Activated naive CD8-positive, alpha-beta T cell treated with anti-CD3 and anti-CD28 coated beads, Interleukin-2, amount 50 U/mL, for 16 hours (primary cell): ENCODE results near the gene FOXO6.

Experiments
- DNase-seq: peaks from one replicate; pipeline ENCODE4 v3.0.0-alpha.2; 2020; ENCODE audit warnings: low read depth, low spot score

The FOXO6 gene

DNA sequence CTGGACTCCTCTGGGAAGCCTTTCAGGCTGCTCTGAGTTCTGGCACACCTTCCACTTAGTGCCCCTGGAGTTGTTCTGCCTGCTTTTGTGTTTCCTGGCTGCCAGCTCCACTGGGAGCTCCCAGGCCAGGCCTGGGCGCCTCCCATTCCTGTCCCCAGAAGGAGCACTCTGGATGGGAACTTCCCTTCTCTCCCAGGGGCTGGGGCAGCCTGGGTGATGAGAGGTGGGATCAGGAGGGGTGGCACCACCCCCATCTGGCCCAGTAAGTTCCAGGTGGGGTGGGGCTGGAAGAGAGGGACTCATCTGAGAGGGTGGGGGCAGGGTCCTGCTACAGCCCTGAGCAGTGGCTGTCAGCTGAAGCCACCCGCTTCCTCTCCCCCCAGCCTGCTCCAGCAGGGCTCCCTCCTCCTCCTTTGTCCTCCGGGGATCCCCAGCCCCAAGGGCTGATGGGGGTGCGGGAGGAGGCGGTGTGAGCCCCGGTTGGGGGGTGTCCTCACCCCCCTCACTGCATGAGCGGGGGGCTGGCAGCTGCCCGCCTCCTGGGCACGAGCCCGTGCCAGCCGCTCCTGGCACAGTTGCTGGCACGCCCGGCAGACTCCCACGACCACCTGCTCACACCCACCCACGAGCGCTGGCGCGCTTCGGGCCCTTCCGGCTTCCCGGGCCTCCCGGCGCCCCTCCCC lies 4.7 kb downstream of the FOXO6 start:
- DNase-seq = no peak

DNA sequence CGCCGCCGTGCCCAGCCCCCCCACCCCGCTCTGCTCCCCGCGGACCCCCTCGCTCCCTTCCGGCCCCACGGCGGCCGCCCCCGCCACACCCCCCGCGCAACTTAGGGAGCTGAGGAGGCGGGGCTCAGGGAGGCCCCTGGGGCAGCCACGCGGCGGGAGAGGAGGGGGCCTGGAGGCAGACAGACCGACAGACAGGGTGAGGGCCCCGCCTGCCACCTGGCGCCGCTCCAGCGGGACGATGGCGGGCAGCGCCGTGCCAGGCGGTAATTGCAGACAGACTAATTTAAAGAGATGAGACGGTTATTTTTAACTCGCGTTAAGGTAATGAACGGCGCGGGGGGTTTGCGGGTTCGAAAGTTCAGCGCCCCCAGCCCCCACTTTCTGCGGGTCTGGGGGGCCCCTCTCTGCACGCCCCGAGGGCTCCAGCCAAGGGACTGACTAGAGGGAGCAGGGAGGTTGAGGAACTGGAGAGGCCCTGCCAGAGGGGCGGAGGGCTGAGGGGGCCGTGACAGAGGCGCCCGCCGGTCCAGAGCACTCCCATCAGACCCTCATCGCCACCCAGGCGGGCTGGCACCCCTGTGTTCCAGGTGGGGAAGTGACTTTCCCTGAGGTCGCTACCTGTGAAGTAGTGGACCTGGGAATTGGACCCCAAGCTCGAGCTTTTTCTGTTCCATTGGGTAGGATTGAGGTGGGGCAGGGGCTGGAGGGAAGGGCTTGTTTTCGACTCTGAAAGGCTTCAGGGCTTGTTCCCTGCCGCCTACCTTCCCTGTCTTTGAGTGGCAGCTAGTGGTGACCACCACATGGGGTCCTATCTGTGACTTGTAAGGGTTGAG lies 5.4 kb downstream of the FOXO6 start:
- DNase-seq = no peak

GRCh38 chr1:41367288-41367642 lies 6.0 kb downstream of the FOXO6 start:
- DNase-seq = no peak

- DNase-seq = no peak
These were observed 7.1 kb downstream of the FOXO6 start for GRCh38 chr1:41368366-41368765.

DNA sequence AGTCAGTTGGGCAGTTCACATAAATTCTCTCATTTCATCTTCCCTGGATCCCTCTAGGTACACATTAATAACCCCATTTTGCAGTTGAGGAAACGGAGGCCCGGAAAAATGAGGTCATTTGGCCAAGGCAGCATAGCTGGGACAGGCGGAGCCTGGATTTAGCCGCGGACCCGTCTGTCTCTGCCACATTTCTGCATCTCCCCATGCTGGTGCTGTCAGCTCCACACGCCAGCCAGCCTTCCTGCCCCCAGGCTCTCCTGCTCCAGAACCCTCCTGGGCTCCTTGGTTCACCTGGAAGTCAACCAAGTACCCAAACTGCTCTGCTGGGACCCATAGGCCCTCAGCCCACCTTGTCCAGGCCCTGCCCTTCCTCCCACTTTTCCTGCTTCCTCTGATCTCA lies 7.6 kb downstream of the FOXO6 start:
- no peak for DNase-seq

GRCh38 chr1:41369531-41369930 lies 8.3 kb downstream of the FOXO6 start:
- no peak for DNase-seq

DNA sequence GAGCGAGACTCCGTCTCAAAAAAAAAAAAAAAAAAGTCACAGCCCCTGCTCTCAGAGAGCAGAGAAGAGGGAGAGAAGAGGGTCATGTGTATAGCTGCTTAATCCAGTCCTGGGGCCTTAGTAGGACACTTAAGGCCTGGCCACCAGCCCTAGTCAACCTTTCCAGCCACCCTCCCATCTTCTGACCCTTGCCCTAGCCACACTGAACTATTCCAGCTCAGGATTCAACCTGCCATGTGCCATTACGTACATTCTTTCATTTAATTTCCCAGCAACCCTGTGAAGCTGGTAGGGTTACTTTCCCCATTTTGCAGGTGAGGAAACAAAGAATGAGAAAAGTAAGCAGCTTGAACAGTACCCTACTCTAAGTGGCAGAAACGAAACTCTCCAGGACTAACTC lies 9.0 kb downstream of the FOXO6 start:
- DNase-seq = no peak

DNA sequence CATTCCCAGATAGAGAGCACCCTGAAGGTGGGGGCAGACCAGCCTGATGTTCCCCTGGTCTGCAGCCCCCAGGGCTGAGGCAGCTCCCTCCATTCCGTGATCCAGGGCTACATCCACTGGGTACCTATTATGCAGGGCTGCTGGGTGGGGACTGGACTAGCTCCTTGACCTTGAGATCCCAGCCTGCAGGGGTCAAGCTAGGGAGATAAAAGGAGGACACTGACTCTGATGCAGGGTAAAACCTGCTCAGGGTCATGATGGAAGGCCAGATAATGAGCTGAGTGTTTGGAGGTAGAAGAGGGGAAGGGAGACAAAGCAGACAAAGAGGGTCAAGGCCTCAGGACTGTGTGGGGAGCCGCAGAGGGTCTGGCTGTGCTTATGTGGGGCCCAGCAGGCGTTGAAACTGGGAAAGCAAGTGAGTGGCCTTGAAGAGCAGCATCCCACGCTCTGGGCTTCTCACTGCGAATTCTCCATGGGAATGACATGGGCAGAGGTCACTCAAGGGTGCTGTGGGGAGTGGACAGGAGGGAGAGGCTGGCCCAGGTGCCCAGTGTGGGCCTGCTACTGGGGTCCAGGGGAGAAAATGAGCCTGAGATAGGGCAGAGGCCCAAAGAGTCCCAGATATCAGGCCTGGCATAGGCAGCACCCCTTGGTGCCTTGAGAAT lies 9.7 kb downstream of the FOXO6 start:
- no peak for DNase-seq

- no peak for DNase-seq
These were observed 10.7 kb downstream of the FOXO6 start for GRCh38 chr1:41371630-41372599.

DNA sequence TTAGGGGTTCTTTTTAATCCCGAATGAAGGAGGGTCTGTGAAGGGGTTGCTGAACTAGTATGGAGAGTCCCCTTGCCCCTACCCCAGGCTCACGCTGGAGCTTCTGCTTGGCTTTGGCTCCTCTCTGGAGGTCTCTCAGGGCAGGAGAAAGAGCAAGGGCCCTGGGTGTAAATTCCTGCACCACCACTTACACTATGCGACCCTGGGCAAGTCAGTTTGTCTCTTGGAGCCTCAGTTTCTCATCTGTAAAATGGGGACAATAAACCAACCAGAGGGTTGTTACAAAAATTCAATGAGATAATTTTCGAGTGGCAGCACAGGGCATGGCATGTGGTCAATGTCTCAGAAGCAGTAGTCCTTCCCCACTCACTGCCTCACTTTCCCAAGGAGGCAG lies 11.4 kb downstream of the FOXO6 start:
- no peak for DNase-seq

DNA sequence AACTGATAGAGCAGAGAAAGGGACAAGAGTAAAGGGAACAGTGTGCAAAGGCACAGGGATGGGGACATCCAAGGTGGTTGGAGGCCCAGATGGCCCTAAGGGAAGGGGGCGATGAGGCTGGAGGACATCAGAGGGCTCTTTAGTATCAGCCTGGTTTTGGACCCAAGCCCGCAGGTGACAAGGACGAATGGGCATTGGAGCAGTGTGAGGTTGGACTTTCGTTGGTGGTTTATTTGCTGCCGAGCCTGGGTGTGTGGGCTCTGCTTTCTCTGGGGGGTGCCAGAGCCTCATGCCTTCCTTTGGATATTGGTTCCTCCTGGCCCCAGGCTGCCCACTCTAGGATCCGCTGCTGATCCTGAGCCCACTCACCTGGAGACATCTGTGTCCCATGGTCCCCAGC lies 12.1 kb downstream of the FOXO6 start:
- no peak for DNase-seq

GRCh38 chr1:41374711-41375110 lies 13.5 kb downstream of the FOXO6 start:
- no peak for DNase-seq

DNA sequence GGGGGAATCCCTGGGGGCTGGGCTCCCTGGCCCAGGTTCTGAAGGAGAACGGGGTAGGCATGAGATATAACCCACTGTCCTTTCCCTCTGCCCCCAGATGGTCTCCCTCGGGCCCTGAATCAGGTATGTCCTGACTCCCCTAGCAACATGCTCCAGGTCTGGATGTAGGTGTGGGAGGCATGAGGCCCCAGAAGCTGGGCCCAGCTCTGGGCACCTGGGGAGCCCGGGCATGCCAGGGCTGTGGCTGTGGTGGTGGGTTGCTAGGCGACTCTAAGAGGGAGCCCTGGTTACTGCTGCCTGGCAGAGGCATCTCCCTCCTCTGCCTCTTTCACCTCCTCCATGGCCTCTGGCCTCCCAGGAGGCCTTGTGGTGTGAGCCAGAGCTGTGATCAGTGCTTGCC lies 16.2 kb downstream of the FOXO6 start:
- DNase-seq = no peak

DNA sequence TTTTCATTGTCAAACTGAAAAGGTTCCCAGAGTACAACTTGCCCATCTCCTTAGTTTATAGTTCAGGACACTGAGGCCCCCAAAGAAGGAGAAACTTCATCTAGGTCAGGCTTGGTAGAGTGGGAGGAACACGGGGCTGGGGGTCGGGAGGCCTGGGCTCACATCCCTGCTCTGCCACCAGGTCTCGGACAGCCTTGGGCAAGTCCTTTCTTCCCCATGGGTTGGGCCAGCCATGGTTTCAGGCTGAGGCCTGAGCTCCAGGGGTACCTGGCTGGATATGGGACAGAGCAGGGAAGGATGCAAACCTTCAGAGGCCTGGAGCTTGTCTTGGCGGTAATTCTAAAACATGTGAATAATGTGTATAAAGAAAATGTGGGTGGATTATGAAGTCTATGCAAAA lies 17.0 kb downstream of the FOXO6 start:
- DNase-seq = no peak

- no peak for DNase-seq
These were observed 17.9 kb downstream of the FOXO6 start for GRCh38 chr1:41378999-41379737.

DNA sequence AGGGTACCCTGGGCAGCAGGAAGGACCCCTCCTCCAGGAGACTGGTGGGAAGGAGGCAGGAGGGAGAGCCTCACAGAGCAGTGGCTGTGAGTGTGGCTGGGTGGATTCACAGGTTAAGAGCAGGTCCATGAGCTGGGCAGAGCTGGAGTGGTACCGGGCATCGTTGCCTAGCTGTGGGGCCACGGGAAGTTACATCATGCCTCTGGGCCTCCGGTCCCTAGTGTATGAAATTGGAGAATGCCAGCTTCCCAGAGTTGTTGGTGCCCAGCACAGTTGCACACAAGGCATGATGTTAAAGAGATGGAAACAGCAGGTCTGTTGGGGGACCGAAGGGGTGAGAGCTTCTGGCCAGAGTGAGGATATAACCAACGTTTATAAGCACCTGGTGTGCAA lies 18.5 kb downstream of the FOXO6 start:
- DNase-seq = no peak

DNA sequence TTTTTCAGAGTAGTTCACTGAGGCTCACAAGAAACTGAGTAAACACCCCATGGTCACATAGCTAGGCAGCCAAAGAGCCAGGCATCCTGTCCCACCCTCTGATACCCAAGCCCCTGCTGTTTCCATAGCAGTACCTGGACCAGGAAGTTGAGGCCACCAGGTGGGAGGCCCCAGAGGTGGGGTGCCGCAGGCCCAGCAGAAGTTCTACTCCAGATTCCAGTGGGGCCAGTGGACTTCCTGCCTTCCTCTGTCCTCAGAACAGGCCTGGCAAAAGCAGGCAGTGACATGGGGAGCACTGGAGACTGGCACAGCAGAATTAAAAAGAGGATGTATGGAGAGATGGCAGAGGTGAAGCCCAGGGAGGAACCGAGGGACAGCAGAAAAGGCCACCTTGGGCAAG lies 19.0 kb downstream of the FOXO6 start:
- no peak for DNase-seq

- no peak for DNase-seq
These were observed 19.9 kb downstream of the FOXO6 start for GRCh38 chr1:41380979-41381691.

GRCh38 chr1:41381692-41382479 lies 20.7 kb downstream of the FOXO6 start:
- no peak for DNase-seq
